ENCODE results near the gene CIPC.

Gene CIPC

GRCh38 chr14:77109656-77110055, 11.6 kb downstream of the CIPC start:
- H3K27ac ChIP-seq: no peak overlapping the region
- TF ChIP-seq ZFX (IDR thresholded peaks at IDR 0.05) (no peak), CTCF (conservative IDR thresholded peaks at IDR 0.05) (no peak)

- H3K27ac ChIP-seq: no peak overlapping the region
- TF ChIP-seq ZFX (IDR thresholded peaks at IDR 0.05) (no peak), CTCF (conservative IDR thresholded peaks at IDR 0.05) (no peak)
Observed at GRCh38 chr14:77110286-77110685, 12.2 kb downstream of the CIPC start.

- no peak overlapping the region for H3K27ac ChIP-seq
- TF ChIP-seq ZFX (IDR thresholded peaks at IDR 0.05): no peak
- no peak for TF ChIP-seq CTCF (conservative IDR thresholded peaks at IDR 0.05)
Observed at GRCh38 chr14:77111021-77111420, 13.0 kb downstream of the CIPC start.

- H3K27ac ChIP-seq: no peak overlapping the region
- TF ChIP-seq CTCF (conservative IDR thresholded peaks at IDR 0.05): no peak
- no peak for TF ChIP-seq ZFX (IDR thresholded peaks at IDR 0.05)
Observed at GRCh38 chr14:77113644-77114043, 15.6 kb downstream of the CIPC start.

GRCh38 chr14:77114609-77115008, 16.6 kb downstream of the CIPC start:
- TF ChIP-seq CTCF (conservative IDR thresholded peaks at IDR 0.05) (no peak), ZFX (IDR thresholded peaks at IDR 0.05) (no peak)
- no peak overlapping the region for H3K27ac ChIP-seq

GRCh38 chr14:77116172-77116817, 18.2 kb downstream of the CIPC start:
- H3K27ac ChIP-seq: no peak overlapping the region
- TF ChIP-seq ZFX (IDR thresholded peaks at IDR 0.05): no peak
- TF ChIP-seq CTCF (conservative IDR thresholded peaks at IDR 0.05): no peak

GRCh38 chr14:77119851-77120250, 21.8 kb downstream of the CIPC start:
- H3K27ac ChIP-seq: no peak overlapping the region
- TF ChIP-seq ZFX (IDR thresholded peaks at IDR 0.05) (no peak), CTCF (conservative IDR thresholded peaks at IDR 0.05) (no peak)

Data from C4-2B (cell line).